GM21723 (cell line): ENCODE measurements around the gene ZFPM1.

ENCODE experiments used
- ATAC-seq: cut with Tn5 transposase; IDR thresholded peaks from one replicate; pipeline ENCODE4 v1.9.1; 2021; ENCODE audit warnings: mild to moderate bottlenecking, moderate library complexity; ENCODE audit not compliant: unreplicated experiment

ZFPM1 gene

DNA sequence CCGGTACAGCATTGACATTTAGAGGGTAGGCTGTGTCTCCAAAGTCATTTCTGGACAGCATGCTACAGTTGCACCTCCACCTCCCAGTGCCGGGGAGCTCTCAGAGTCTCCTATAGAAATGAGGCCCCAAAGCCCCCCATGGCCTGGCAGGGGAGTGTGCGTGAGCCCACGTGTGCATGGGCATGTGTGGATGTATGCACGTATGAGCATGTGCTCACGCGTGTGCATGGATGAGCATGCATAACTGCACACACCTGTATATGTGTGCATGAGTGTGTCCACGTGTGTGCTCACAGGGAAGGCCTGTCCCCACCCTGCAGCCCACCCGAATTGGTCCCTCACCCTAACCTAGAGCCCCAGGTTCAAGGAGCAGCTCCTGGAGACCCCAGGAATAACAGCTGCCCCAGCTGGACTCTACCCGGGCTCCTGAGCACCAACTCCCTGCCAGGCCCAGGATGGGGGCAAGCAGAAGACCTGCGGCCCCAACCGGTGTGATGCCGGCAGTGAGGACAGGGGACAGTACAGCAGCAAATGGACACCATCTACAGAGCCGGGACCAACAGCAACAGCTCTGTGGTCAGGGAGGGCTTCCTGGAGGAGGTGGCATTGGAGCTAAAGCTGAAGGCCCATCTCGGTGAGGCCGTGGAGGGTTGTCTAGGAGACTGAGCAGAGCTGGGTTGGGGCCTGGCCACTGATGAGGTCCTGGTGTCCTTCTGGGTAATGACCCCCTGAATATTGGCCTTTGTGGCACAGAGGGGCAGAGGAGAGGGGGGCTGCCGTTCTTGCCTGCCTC is 35.2 kb upstream of the ZFPM1 start:
- ATAC-seq: no peak

- no peak for ATAC-seq
These were observed 34.2 kb upstream of the ZFPM1 start for GRCh38 chr16:88418869-88419268.

- ATAC-seq: no peak
These were observed 33.3 kb upstream of the ZFPM1 start for GRCh38 chr16:88419790-88420189.

DNA sequence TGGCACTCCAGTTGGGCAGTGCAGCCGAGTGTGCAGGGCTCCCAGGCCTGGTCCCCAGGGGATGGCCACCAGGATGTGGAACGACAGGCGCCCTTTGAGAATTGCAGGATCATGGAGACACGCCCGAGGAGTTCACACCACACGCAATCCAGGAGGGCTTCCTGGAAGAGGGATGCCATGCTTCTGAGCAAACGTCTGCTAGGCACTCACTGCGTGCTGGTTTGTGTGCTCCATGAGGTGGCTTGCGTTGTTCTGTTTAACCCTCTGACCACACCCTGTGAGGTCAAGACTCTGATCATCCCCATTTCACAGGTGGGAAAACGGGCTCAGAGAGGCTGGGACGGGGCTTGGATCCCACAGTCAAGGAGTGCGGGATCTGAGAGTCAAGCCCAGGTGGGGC is 32.6 kb upstream of the ZFPM1 start:
- no peak for ATAC-seq

DNA sequence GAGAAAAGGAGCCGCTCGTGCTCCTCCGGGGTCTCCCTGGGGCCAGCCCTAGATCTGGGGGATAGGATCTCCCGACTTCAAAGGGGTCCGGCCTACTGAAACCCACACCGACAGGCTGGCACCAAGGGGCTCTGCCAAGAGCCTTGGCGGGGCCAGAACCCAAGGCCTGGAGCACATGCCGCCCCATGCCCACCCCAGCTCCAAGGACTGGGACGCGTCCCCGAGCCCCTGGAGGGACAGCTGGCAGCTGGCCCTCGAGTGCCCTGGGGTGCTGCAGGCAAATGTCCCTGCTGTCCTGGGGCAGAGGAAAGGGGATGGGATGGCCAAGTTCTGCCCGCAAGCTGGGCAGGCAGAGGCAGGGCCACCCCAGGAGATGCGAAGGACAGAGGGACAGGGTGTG is 31.8 kb upstream of the ZFPM1 start:
- ATAC-seq: no peak

GRCh38 chr16:88421871-88422433 is 31.1 kb upstream of the ZFPM1 start:
- ATAC-seq: no peak

DNA sequence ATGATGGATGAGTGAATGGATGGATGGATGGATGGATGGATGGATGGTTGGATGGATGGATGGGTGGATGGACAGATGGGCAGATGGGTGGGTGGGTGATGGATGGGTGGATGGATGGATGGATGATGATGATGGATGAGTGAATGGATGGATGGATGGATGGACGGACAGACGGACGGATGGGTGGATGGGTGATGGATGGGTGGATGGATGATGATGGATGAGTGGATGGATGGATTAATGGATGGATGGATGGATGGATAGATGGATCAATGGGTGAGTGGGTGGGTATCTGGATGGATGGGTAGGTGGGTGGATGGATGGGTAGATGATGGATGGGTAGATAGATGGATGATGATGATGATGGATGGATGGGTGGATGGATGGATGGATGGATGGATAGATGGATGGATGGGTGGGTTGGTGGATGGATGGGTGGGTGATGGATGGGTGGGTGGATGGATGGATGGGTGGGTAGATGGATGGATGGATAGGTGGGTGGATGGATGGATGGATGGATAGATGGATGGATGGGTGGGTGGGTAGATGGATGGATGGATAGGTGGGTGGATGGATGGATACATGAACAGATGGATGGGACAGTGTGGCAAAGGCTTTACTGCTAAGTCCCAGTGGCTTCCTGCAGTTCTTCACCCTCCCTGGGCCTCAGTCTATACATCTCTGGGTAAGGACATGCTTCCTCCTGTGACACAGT is 30.2 kb upstream of the ZFPM1 start:
- no peak for ATAC-seq

- ATAC-seq: no peak
These were observed 29.6 kb upstream of the ZFPM1 start for GRCh38 chr16:88423448-88423850.

DNA sequence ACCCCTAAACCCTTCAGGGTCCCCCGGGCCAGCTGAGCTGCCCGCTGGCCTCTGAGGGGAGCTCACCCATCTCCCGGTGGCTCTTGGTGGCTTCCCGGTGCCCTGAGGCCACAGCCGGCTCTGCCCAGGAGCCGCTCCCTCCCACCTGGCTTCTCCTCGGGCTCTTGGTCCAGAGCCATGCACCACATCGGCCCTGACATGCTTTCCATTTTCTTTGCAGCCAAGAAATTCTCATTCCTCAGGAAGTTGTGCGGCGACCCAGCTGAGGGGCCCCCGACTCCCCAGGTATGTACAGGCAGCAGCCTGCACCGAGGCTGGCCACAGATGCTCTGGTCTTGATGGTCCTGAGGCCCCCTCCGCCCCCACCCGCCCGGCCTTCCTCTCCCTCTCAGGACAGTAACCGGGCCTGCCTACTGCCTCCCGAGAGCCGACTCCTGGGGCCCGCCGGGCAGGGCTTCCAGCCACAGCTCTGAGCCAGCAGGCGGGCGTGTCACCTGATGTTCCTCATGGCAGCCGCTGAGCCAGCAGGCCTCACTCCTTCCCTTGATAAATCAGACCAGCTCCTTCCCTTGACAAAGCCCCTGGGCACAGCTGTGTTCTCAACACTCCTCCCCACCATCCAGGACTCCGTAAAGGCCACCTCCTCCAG is 28.4 kb upstream of the ZFPM1 start:
- ATAC-seq: no peak

DNA sequence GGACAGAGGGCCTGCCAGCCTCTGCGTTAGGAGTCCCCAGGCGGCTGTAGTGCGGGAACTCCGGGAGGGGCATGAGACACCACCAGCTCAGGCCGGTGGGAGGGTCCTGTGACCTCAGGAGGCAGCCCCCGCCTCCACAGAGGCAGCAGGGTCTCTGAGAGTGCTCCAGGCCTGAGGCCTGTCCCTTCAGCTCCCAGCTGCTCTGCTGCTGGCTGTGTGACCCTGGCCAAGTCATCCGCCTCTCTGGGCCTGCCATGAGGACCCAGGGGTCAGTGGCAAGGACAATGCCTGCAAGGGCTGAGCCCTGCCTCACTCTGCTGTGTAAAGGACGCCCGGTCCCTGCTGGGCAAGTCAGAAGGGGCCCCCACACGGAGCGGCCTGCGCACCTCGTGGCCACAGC is 27.1 kb upstream of the ZFPM1 start:
- ATAC-seq: no peak

- ATAC-seq: no peak
These were observed 25.7 kb upstream of the ZFPM1 start for GRCh38 chr16:88427376-88427775.

DNA sequence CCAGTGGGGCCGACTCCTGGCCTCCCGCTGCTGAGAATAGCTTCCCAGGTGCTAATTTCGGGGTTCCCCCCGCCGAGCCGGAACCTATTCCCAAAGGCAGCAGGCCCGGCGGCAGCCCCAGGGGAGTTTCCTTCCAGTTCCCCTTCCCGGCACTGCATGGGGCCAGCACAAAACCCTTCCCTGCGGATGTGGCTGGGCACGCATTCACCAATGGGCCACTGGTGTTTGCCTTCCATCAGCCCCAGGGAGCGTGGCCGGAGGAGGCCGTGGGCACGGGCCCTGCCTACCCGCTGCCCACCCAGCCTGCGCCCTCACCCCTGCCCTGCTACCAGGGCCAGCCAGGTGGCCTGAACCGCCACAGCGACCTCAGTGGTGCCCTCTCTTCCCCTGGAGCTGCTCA is 24.9 kb upstream of the ZFPM1 start:
- no peak for ATAC-seq

GRCh38 chr16:88428616-88429386 is 24.3 kb upstream of the ZFPM1 start:
- ATAC-seq: no peak

- ATAC-seq: no peak
These were observed 23.5 kb upstream of the ZFPM1 start for GRCh38 chr16:88429387-88430184.

DNA sequence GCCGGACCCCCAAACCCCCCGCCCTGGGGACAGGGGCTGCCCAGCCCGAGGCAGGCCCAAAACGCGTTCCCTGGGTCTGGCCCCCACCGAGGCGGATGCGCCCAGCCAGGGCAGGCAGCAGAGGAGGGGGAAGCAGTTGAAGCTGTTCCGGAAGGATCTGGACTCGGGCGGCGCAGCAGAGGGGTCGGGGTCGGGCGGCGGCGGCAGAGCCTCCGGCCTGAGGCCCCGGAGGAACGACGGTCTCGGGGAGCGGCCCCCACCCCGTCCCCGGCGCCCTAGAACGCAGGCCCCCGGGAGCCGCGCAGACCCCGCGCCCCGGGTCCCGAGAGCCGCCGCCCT is 22.9 kb upstream of the ZFPM1 start:
- ATAC-seq: no peak

DNA sequence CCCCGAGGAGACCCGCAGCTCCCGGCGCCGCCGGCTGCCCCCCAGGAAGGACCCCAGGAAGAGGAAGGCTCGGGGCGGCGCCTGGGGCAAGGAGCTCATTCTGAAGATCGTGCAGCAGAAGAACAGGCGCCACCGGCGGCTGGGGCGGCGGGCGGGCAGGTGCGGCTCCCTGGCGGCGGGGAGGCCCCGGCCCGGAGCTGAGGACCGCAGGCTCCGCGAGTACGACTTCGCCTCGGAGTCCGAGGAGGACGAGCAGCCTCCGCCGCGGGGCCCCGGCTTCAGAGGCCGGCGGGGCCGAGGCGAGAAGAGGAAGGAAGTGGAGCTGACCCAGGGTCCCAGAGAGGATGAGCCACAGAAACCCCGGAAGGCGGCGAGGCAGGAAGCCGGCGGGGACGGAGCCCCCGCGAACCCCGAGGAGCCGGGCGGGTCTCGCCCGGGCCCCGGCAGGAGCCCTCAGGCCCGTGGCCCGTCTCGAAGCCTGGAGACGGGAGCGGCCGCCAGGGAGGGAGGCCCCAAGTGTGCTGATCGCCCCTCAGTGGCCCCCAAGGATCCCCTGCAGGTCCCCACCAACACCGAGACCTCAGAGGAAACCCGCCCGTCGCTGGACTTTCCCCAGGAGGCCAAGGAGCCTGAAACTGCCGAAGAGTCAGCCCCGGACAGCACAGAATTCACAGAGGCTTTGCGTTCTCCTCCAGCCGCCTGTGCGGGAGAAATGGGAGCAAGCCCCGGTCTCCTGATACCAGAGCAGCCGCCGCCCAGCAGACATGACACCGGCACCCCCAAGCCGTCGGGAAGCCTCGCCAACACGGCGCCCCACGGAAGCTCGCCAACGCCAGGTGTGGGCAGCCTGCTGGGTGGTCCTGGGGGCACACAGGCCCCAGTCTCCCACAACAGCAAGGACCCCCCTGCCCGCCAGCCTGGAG is 22.3 kb upstream of the ZFPM1 start:
- ATAC-seq: no peak

DNA sequence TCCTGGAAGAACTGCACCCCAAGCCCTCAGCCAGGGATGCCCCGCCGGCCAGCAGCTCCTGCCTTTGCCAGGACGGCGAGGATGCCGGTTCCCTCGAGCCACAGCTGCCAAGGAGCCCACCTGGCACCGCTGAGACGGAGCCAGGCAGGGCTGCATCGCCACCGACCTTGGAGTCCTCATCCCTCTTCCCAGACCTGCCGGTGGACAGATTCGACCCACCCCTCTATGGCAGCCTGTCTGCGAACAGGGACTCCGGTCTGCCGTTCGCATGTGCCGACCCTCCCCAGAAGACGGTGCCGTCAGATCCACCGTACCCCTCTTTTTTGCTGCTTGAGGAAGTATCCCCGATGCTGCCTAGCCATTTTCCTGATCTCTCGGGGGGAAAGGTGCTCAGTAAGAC is 21.4 kb upstream of the ZFPM1 start:
- ATAC-seq: no peak

DNA sequence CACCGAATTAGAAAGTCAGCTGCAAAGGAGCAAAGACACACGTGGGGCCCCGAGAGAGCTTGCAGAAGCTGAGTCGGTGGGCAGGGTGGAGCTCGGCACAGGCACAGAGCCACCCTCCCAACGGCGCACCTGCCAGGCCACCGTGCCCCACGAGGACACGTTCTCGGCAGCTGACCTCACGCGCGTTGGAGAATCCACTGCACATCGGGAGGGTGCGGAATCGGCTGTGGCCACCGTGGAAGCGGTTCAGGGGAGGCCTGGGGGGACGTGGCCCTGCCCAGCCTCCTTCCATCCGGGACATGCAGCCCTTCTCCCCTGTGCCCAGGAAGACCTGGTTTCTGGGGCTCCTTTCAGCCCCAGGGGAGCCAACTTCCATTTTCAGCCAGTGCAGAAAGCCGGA is 20.9 kb upstream of the ZFPM1 start:
- no peak for ATAC-seq

DNA sequence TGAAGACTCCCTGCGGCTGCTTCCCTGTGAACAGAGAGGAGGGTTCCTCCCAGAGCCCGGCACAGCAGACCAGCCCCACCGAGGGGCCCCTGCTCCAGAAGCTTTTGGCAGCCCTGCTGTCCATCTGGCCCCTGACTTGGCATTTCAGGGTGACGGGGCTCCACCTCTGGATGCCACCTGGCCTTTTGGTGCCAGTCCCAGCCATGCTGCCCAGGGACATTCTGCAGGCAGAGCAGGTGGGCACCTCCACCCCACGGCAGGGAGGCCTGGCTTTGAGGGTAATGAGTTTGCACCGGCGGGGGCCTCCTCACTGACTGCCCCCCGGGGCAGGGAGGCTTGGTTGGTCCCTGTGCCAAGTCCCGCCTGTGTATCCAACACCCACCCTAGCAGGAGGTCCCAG is 20.3 kb upstream of the ZFPM1 start:
- no peak for ATAC-seq
